ENCODE results near the gene RHBDD1.

Gene RHBDD1

GRCh38 chr2:226847090-226847489, 11.2 kb downstream of the RHBDD1 start:
- no peak for DNase-seq

- DNase-seq: no peak
Measured at GRCh38 chr2:226847511-226847910, 11.7 kb downstream of the RHBDD1 start.

GRCh38 chr2:226849349-226849748, 13.5 kb downstream of the RHBDD1 start:
- DNase-seq: no peak

- no peak for DNase-seq
Measured at GRCh38 chr2:226850024-226850423, 14.2 kb downstream of the RHBDD1 start.

- no peak for DNase-seq
Measured at GRCh38 chr2:226855787-226856186, 19.9 kb downstream of the RHBDD1 start.

- DNase-seq: no peak
Measured at GRCh38 chr2:226860087-226860486, 24.2 kb downstream of the RHBDD1 start.

- no peak for DNase-seq
Measured at GRCh38 chr2:226862623-226863022, 26.8 kb downstream of the RHBDD1 start.

- DNase-seq: no peak
Measured at GRCh38 chr2:226865273-226865672, 29.4 kb downstream of the RHBDD1 start.

GRCh38 chr2:226865710-226866109, 29.9 kb downstream of the RHBDD1 start:
- no peak for DNase-seq

GRCh38 chr2:226868331-226869162, 32.7 kb downstream of the RHBDD1 start:
- DNase-seq: no peak

GRCh38 chr2:226869371-226869770, 33.5 kb downstream of the RHBDD1 start:
- DNase-seq: no peak

- DNase-seq: no peak
Measured at GRCh38 chr2:226873051-226873620, 37.3 kb downstream of the RHBDD1 start.

- no peak for DNase-seq
Measured at GRCh38 chr2:226873826-226874225, 38.0 kb downstream of the RHBDD1 start.

- DNase-seq: no peak
Measured at GRCh38 chr2:226874749-226875148, 38.9 kb downstream of the RHBDD1 start.

GRCh38 chr2:226875438-226876225, 39.8 kb downstream of the RHBDD1 start:
- no peak for DNase-seq

GRCh38 chr2:226877491-226877890, 41.6 kb downstream of the RHBDD1 start:
- DNase-seq: no peak

GRCh38 chr2:226881287-226881686, 45.4 kb downstream of the RHBDD1 start:
- no peak for DNase-seq

- DNase-seq: no peak
Measured at GRCh38 chr2:226882606-226883005, 46.8 kb downstream of the RHBDD1 start.

- no peak for DNase-seq
Measured at GRCh38 chr2:226883296-226883795, 47.5 kb downstream of the RHBDD1 start.

GRCh38 chr2:226884166-226884565, 48.3 kb downstream of the RHBDD1 start:
- DNase-seq: no peak

GRCh38 chr2:226885769-226886435, 50.0 kb downstream of the RHBDD1 start:
- DNase-seq: no peak

- DNase-seq: no peak
Measured at GRCh38 chr2:226887940-226888339, 52.1 kb downstream of the RHBDD1 start.
